IMR-90 (cell line): Measurements from ENCODE around the gene TIPRL. TPM values are rescaled to one million over a fixed set of nuclear protein-coding genes. Genes with fewer than 3 reads are reported as not detected.

ENCODE experiments used
- ATAC-seq: fragments of 200-7000 bp; cut with Tn5 transposase; 2 replicates; pipeline ENCODE4 v1.9.1; 2020; ENCODE audit warnings: low read depth, mild to moderate bottlenecking, moderate library complexity
- BruUV-seq: library from RNA; stranded (reverse); fragments of 400-500 nt; replicated peaks from 2 replicates; lab custom pipeline; 2021; lab: Mats Ljungman, UMichigan
- CTCF ChIA-PET: fragments of 300-600 bp; formaldehyde crosslinking; extraction: SDS; loops from one replicate; lab custom pipeline; 2021; ENCODE audit warnings: antibody characterized with exemption; lab: Yijun Ruan, JAX
- POLR2A ChIA-PET: fragments of 300-600 bp; sonication (Branson Sonifier 250); formaldehyde crosslinking; loops from one replicate; lab custom pipeline; 2022; ENCODE audit warnings: antibody characterized with exemption; ENCODE audit not compliant: unreplicated experiment; lab: Charles Lee
- DNase-seq: peaks from one replicate; pipeline ENCODE4 v3.0.0; 2013
- H2AFZ ChIP-seq: replicated peaks from 2 replicates; pipeline ENCODE3; 2013; ENCODE audit warnings: low read length, mild to moderate bottlenecking; ENCODE audit not compliant: poor library complexity
- H2AK5ac ChIP-seq: 2 replicates; pipeline ENCODE4 v1.6.1; 2013; ENCODE audit warnings: low read depth, low read length, inconsistent platforms
- H2AK9ac ChIP-seq: replicated peaks from 2 replicates; pipeline ENCODE3; 2013; ENCODE audit warnings: mild to moderate bottlenecking, low read depth, low read length, moderate library complexity; ENCODE audit not compliant: poor library complexity
- H2BK120ac ChIP-seq: 2 replicates; pipeline ENCODE4 v1.6.1; 2013; ENCODE audit warnings: low read depth, low read length, inconsistent platforms
- H2BK15ac ChIP-seq: 3 replicates; pipeline ENCODE4 v1.6.1; 2013; ENCODE audit warnings: low read depth, low read length, inconsistent platforms
- H2BK20ac ChIP-seq: 2 replicates; pipeline ENCODE4 v1.6.1; 2013; ENCODE audit warnings: low read depth, mild to moderate bottlenecking, inconsistent platforms, low read length, moderate library complexity
- H2BK5ac ChIP-seq: 2 replicates; pipeline ENCODE4 v1.6.1; 2013; ENCODE audit warnings: mild to moderate bottlenecking, low read depth, low read length, inconsistent platforms; ENCODE audit not compliant: poor library complexity, severe bottlenecking
- H3K14ac ChIP-seq: replicated peaks from 2 replicates; pipeline ENCODE4 v1.6.1; 2013; ENCODE audit warnings: low read depth, low read length, inconsistent platforms
- H3K18ac ChIP-seq: 2 replicates; pipeline ENCODE4 v1.6.1; 2013; ENCODE audit warnings: low read depth, low read length, control low read depth
- H3K23ac ChIP-seq: 2 replicates; pipeline ENCODE4 v1.6.1; 2013; ENCODE audit warnings: low read depth, low read length, inconsistent platforms
- H3K27ac ChIP-seq: 2 replicates; pipeline ENCODE4 v1.5.1; 2013; ENCODE audit warnings: mild to moderate bottlenecking, control low read depth, low read length; ENCODE audit not compliant: insufficient read depth
- H3K27me3 ChIP-seq: 2 replicates; pipeline ENCODE4 v1.6.1; 2013; ENCODE audit warnings: low read length; ENCODE audit not compliant: control insufficient read depth, insufficient read depth
- H3K36me3 ChIP-seq: 2 replicates; pipeline ENCODE4 v1.6.1; 2013; ENCODE audit warnings: low read length, mixed read lengths; ENCODE audit not compliant: control insufficient read depth, insufficient read depth
- H3K4ac ChIP-seq: 2 replicates; pipeline ENCODE4 v1.6.1; 2013; ENCODE audit warnings: low read depth, low read length, inconsistent platforms
- H3K4me1 ChIP-seq: 2 replicates; pipeline ENCODE4 v1.6.1; 2013; ENCODE audit warnings: low read length, mixed read lengths; ENCODE audit not compliant: control insufficient read depth, insufficient read depth
- H3K4me2 ChIP-seq: 2 replicates; pipeline ENCODE4 v1.6.1; 2013; ENCODE audit warnings: low read depth, mild to moderate bottlenecking, control low read depth, low read length, moderate library complexity
- H3K4me3 ChIP-seq: 2 replicates; pipeline ENCODE4 v1.5.1; 2013; ENCODE audit warnings: low read depth, mild to moderate bottlenecking, control low read depth, low read length, moderate library complexity; ENCODE audit not compliant: insufficient read depth
- H3K56ac ChIP-seq: 2 replicates; pipeline ENCODE4 v1.6.1; 2013; ENCODE audit warnings: low read length, inconsistent platforms; ENCODE audit not compliant: insufficient read depth; ENCODE audit errors: extremely low read depth
- H3K79me1 ChIP-seq, 2 experiments: 2 replicates each; pipeline ENCODE4 v1.6.1; 2013; ENCODE audit warnings: low read length in 2 of 2, inconsistent platforms in 1 of 2, low read depth in 1 of 2
- H3K9ac ChIP-seq: 2 replicates; pipeline ENCODE4 v1.6.1; 2013; ENCODE audit warnings: low read depth, low read length, control low read depth
- H3K9me1 ChIP-seq: 2 replicates; pipeline ENCODE4 v1.6.1; 2013; ENCODE audit warnings: low read length, inconsistent platforms; ENCODE audit not compliant: insufficient read depth
- H3K9me3 ChIP-seq: 2 replicates; pipeline ENCODE4 v1.6.1; 2013; ENCODE audit warnings: low read length; ENCODE audit not compliant: control insufficient read depth, insufficient read depth
- H4K20me1 ChIP-seq: 2 replicates; pipeline ENCODE4 v1.6.1; 2013; ENCODE audit warnings: low read length, inconsistent platforms; ENCODE audit not compliant: insufficient read depth
- H4K5ac ChIP-seq: 2 replicates; pipeline ENCODE4 v1.6.1; 2013; ENCODE audit warnings: mild to moderate bottlenecking, low read depth, low read length, control low read depth
- H4K8ac ChIP-seq, 2 experiments: 2 replicates each; pipeline ENCODE4 v1.6.1; 2013; ENCODE audit warnings: low read depth in 2 of 2, low read length in 2 of 2, control low read depth in 1 of 2, inconsistent platforms in 1 of 2
- H4K91ac ChIP-seq: 2 replicates; pipeline ENCODE4 v1.6.1; 2013; ENCODE audit warnings: low read depth, low read length, inconsistent platforms; ENCODE audit not compliant: insufficient read depth
- CHD1 ChIP-seq: IDR thresholded peaks from 2 replicates; pipeline ENCODE4 v1.6.1; 2012; ENCODE audit warnings: low read depth, low read length, improper control_type of control experiment
- FOS ChIP-seq: fragments of 150-350 bp; IDR thresholded peaks from 2 replicates; pipeline ENCODE4 v1.6.1; 2016; ENCODE audit warnings: low read depth, low read length
- MXI1 ChIP-seq: IDR thresholded peaks from 2 replicates; pipeline ENCODE4 v1.6.1; 2012; ENCODE audit warnings: low read depth, mild to moderate bottlenecking, low read length, moderate library complexity, borderline replicate concordance
- POLR2A ChIP-seq: IDR thresholded peaks from 2 replicates; pipeline ENCODE4 v1.6.1; 2012; ENCODE audit warnings: mild to moderate bottlenecking, low read depth, low read length
- RFX5 ChIP-seq: IDR thresholded peaks from 2 replicates; pipeline ENCODE4 v1.8.0; 2012; ENCODE audit warnings: low read depth, mild to moderate bottlenecking, low read length, moderate library complexity
- SMC3 ChIP-seq: fragments of 150-350 bp; IDR thresholded peaks from 2 replicates; pipeline ENCODE4 v1.6.1; 2016; ENCODE audit warnings: low read depth, mild to moderate bottlenecking, antibody characterized with exemption, low read length, moderate library complexity
- WGBS, 2 experiments: methylation state at CpG; one replicate each; pipeline versions ENCODE4 v1.1.5 to v1.1.7; 2013; ENCODE audit warnings: missing lambda C conversion rate in 2 of 2; ENCODE audit not compliant: insufficient read length in 1 of 2; ENCODE audit errors: extremely low coverage in 2 of 2; 5-methylcytosine and 5-hydroxymethylcytosine counted together
- dilution Hi-C: fragments of 300-500 bp; cut with HindIII; formaldehyde crosslinking; loops from one replicate; pipeline ENCODE4 v1.14.3; 2018; ENCODE audit warnings: low sequenced_read_pairs; ENCODE audit not compliant: unreplicated experiment
- in situ Hi-C: fragments of 300-500 bp; cut with MboI; formaldehyde crosslinking; loops from 3 replicates; pipeline ENCODE4 v1.14.3; 2019; ENCODE audit warnings: low sequenced_read_pairs, inconsistent platforms, mixed read lengths
- intact Hi-C: fragments of 100-400 bp; cut with micrococcal nuclease; formaldehyde crosslinking; loops from 2 replicates; pipeline ENCODE4 v1.10.0; 2022
- polyA plus RNA-seq, 3 experiments: library from polyadenylated mRNA; depleted of rRNA; stranded (reverse); fragments of >200 nt; gene quantifications; 2 replicates each; pipeline ENCODE4 v1.2.3, GENCODE V29; 2012; ENCODE audit warnings: low replicate concordance in 1 of 3
- total RNA-seq: library from RNA; depleted of rRNA; stranded (reverse); fragments of >200 nt; gene quantifications from 2 replicates; pipeline ENCODE4 v1.2.3, GENCODE V29; 2012
- TF ChIP-seq, protein P1 (sequence below): fragments of 150-350 bp; IDR thresholded peaks from 2 replicates; pipeline ENCODE4 v1.6.1; 2016; ENCODE audit warnings: low read depth, mild to moderate bottlenecking, low read length, moderate library complexity, borderline replicate concordance
- TF ChIP-seq, protein P2 (sequence below): conservative IDR thresholded peaks from 2 replicates; pipeline ENCODE4 v1.5.1; 2012; ENCODE audit warnings: mild to moderate bottlenecking, low read depth, low read length, improper control_type of control experiment

TIPRL gene
- total and polyA plus RNA-seq, 2 of the 4 experiments (the other 2 are of a cell fraction), result 15.4 to 23.8 TPM

DNA sequence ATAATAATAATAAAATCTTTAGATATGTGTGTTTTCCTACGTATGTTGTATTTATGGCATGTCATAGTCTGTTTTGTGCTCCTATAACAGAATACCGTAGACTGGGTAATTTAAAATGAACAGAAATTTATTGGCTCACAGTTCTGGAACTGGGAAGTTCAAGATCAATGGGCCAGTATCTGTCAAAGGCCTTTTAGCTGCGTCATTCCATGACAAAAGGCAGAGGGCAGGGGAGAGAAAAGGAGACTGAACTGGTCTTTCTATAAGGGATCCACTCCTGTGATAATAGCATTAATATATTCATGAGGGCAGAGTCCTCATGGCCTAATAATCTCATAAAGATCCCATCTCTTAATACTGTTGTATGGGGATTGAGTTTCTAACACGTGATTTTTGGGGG lies 39.9 kb downstream of the TIPRL start:
- POLR2A ChIA-PET, result no interaction called here
- ATAC-seq, result no peak

More for the DNA sequence above, 39.9 kb downstream of the TIPRL start:
- intact Hi-C loops (no loop called here), dilution Hi-C loops (no loop called here), in situ Hi-C loops (no loop called here)
- Histone ChIP-seq H4K91ac (no peak overlapping the region), H2AK9ac (no peak overlapping the region), H2BK15ac (no peak overlapping the region), H3K4me1 (no peaks in the 10 kb centered on the region), H2AFZ (no peak overlapping the region), H3K14ac (no peak overlapping the region), H4K20me1 (no peaks in the 10 kb centered on the region), H3K4me2 (no peak overlapping the region), H3K56ac (no peak overlapping the region), H3K79me1 (no peaks in the 10 kb centered on the region), H4K5ac (no peak overlapping the region), H2BK120ac (no peak overlapping the region), H2AK5ac (no peak overlapping the region), H2BK20ac (no peak overlapping the region), H4K8ac (no peak overlapping the region), H2BK5ac (no peak overlapping the region), H3K9ac (no peak overlapping the region), H3K27me3 (no peaks in the 10 kb centered on the region; the same call in 1 of the 2 replicates), H3K18ac (no peak overlapping the region), H3K36me3 (no peaks in the 10 kb centered on the region), H3K27ac (no peak overlapping the region), H3K9me1 (no peaks in the 10 kb centered on the region), H3K4ac (no peak overlapping the region), H3K9me3 (peaks cover 3% of the 10 kb centered on the region), H3K23ac (no peak overlapping the region), H3K4me3 (no peak overlapping the region)
- DNase-seq, result no peak
- no TSS peak for BruUV-seq
- WGBS, 2 experiments, result 100% methylated on average over 1 of the region's 4 CpGs; no CpG with 5 or more reads in 1 of the 2 experiments
- CTCF ChIA-PET, result no interaction called here
- TF ChIP-seq RFX5 (no peak), MXI1 (no peak), CHD1 (no peak), SMC3 (no peak), FOS (no peak), POLR2A (no peak)
- TF ChIP-seq, protein P1, sequence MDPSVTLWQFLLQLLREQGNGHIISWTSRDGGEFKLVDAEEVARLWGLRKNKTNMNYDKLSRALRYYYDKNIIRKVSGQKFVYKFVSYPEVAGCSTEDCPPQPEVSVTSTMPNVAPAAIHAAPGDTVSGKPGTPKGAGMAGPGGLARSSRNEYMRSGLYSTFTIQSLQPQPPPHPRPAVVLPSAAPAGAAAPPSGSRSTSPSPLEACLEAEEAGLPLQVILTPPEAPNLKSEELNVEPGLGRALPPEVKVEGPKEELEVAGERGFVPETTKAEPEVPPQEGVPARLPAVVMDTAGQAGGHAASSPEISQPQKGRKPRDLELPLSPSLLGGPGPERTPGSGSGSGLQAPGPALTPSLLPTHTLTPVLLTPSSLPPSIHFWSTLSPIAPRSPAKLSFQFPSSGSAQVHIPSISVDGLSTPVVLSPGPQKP, result no peak
- TF ChIP-seq, protein P2, sequence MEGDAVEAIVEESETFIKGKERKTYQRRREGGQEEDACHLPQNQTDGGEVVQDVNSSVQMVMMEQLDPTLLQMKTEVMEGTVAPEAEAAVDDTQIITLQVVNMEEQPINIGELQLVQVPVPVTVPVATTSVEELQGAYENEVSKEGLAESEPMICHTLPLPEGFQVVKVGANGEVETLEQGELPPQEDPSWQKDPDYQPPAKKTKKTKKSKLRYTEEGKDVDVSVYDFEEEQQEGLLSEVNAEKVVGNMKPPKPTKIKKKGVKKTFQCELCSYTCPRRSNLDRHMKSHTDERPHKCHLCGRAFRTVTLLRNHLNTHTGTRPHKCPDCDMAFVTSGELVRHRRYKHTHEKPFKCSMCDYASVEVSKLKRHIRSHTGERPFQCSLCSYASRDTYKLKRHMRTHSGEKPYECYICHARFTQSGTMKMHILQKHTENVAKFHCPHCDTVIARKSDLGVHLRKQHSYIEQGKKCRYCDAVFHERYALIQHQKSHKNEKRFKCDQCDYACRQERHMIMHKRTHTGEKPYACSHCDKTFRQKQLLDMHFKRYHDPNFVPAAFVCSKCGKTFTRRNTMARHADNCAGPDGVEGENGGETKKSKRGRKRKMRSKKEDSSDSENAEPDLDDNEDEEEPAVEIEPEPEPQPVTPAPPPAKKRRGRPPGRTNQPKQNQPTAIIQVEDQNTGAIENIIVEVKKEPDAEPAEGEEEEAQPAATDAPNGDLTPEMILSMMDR, result no peak
